Central memory CD8-positive, alpha-beta T cell (primary cell): ENCODE measurements around the gene PDCL2.
"Not testable (repeated sequence)": the region's sequence is repeated elsewhere in the genome, so short reads cannot be mapped to it uniquely, and the experiment has no call there.

Experiments used
- ATAC-seq: fragments of 150-1000 bp; cut with Tn5 transposase; replicated peaks from 2 replicates; pipeline ENCODE4 v1.10.0; 2022; ENCODE audit warnings: mild to moderate bottlenecking, moderate FRiP score, moderate number of reproducible peaks; ENCODE audit not compliant: poor library complexity, severe bottlenecking; ENCODE audit errors: extremely low read depth
- DNase-seq, 2 donors: peaks; one replicate each; pipeline ENCODE4 v3.0.0; 2021; ENCODE audit warnings: low spot score in 2 of 2
- H3K27ac Mint-ChIP-seq: one replicate; pipeline ENCODE4 v1.8.0; 2022; ENCODE audit warnings: low read depth, mild to moderate bottlenecking, moderate library complexity, mixed read lengths
- H3K27me3 Mint-ChIP-seq: one replicate; pipeline ENCODE4 v1.8.0; 2022; ENCODE audit warnings: mixed read lengths
- H3K36me3 Mint-ChIP-seq: one replicate; pipeline ENCODE4 v1.8.0; 2022; ENCODE audit warnings: mild to moderate bottlenecking, moderate library complexity, mixed read lengths; ENCODE audit not compliant: insufficient read depth
- H3K4me1 Mint-ChIP-seq: one replicate; pipeline ENCODE4 v1.8.0; 2022; ENCODE audit warnings: mixed read lengths
- H3K4me3 Mint-ChIP-seq: one replicate; pipeline ENCODE4 v1.8.0; 2022; ENCODE audit warnings: mild to moderate bottlenecking, moderate library complexity, mixed read lengths
- H3K9me3 Mint-ChIP-seq: one replicate; pipeline ENCODE4 v1.8.0; 2022; ENCODE audit warnings: mixed read lengths

PDCL2 gene

GRCh38 chr4:55592014-55592413, at the start of gene PDCL2:
PDCL2 (minus strand) TSS chr4:55592245; CDS start chr4:55592109, 136 bp downstream.
- Mint-ChIP-seq H3K36me3 (no peaks in the 10 kb centered on the region), H3K4me3 (no peak within 1 kb of the TSS), H3K27ac (no peak within 1 kb of the TSS), H3K4me1 (no peaks in the 10 kb centered on the region), H3K9me3 (no peaks in the 10 kb centered on the region), H3K27me3 (peaks cover 22% of the 10 kb centered on the region)
- ATAC-seq, result no peak
- no peak for DNase-seq

- H3K9me3 Mint-ChIP-seq, result no peaks in the 10 kb centered on the region
- DNase-seq, result no peak
- ATAC-seq, result no peak
- no peak overlapping the region for H3K4me3 Mint-ChIP-seq
- H3K36me3 Mint-ChIP-seq, result no peaks in the 10 kb centered on the region
- H3K27ac Mint-ChIP-seq, result no peak overlapping the region
- H3K4me1 Mint-ChIP-seq, result peaks cover 15% of the 10 kb centered on the region
- H3K27me3 Mint-ChIP-seq, result peaks cover 76% of the 10 kb centered on the region
These were observed 45.3 kb upstream of the PDCL2 start for GRCh38 chr4:55637272-55637820.

GRCh38 chr4:55636656-55636999, 44.6 kb upstream of the PDCL2 start:
- Mint-ChIP-seq H3K4me3 (peak overlapping the region; percentile 68), H3K27ac (no peak overlapping the region), H3K36me3 (no peaks in the 10 kb centered on the region), H3K27me3 (peaks cover 79% of the 10 kb centered on the region), H3K4me1 (peaks cover 15% of the 10 kb centered on the region), H3K9me3 (no peaks in the 10 kb centered on the region)
- ATAC-seq (no peak), DNase-seq (no peak)

GRCh38 chr4:55635741-55636655, 44.0 kb upstream of the PDCL2 start, which contains the start of gene NMU:
NMU (minus strand) TSS chr4:55636298; CDS start chr4:55636192, 106 bp downstream.
- ATAC-seq (peak; percentile 32), DNase-seq (no peak)
- H3K27ac Mint-ChIP-seq, result no peak within 1 kb of the TSS
- H3K36me3 Mint-ChIP-seq, result no peaks in the 10 kb centered on the region
- H3K9me3 Mint-ChIP-seq, result no peaks in the 10 kb centered on the region
- H3K4me3 Mint-ChIP-seq, result peak within 1 kb of the TSS; percentile 68
- H3K4me1 Mint-ChIP-seq, result peaks cover 15% of the 10 kb centered on the region
- peaks cover 82% of the 10 kb centered on the region for H3K27me3 Mint-ChIP-seq

- DNase-seq, result no peak
- H3K9me3 Mint-ChIP-seq, result no peaks in the 10 kb centered on the region
- H3K36me3 Mint-ChIP-seq, result no peaks in the 10 kb centered on the region
- peaks cover 82% of the 10 kb centered on the region for H3K27me3 Mint-ChIP-seq
- peaks cover 15% of the 10 kb centered on the region for H3K4me1 Mint-ChIP-seq
- H3K4me3 Mint-ChIP-seq, result peak overlapping the region; percentile 28
- no peak overlapping the region for H3K27ac Mint-ChIP-seq
- no peak for ATAC-seq
These were observed 43.2 kb upstream of the PDCL2 start for GRCh38 chr4:55635282-55635681.

GRCh38 chr4:55634417-55635128, 42.5 kb upstream of the PDCL2 start:
- Mint-ChIP-seq H3K27ac (no peak overlapping the region), H3K36me3 (no peaks in the 10 kb centered on the region), H3K4me3 (no peak overlapping the region), H3K27me3 (peaks cover 82% of the 10 kb centered on the region), H3K4me1 (peaks cover 15% of the 10 kb centered on the region), H3K9me3 (no peaks in the 10 kb centered on the region)
- no peak for DNase-seq
- ATAC-seq, result no peak

GRCh38 chr4:55633903-55634302, 41.9 kb upstream of the PDCL2 start:
- DNase-seq (no peak), ATAC-seq (no peak)
- Mint-ChIP-seq H3K4me3 (no peak overlapping the region), H3K36me3 (no peaks in the 10 kb centered on the region), H3K27ac (no peak overlapping the region), H3K27me3 (peaks cover 84% of the 10 kb centered on the region), H3K9me3 (no peaks in the 10 kb centered on the region), H3K4me1 (peaks cover 15% of the 10 kb centered on the region)

GRCh38 chr4:55625835-55626234, 33.8 kb upstream of the PDCL2 start:
- H3K4me3 Mint-ChIP-seq, result no peak overlapping the region
- no peaks in the 10 kb centered on the region for H3K36me3 Mint-ChIP-seq
- no peaks in the 10 kb centered on the region for H3K9me3 Mint-ChIP-seq
- ATAC-seq (no peak), DNase-seq (no peak)
- H3K27ac Mint-ChIP-seq, result no peak overlapping the region
- no peaks in the 10 kb centered on the region for H3K4me1 Mint-ChIP-seq
- H3K27me3 Mint-ChIP-seq, result peaks cover 24% of the 10 kb centered on the region

GRCh38 chr4:55624063-55624462, 32.0 kb upstream of the PDCL2 start:
- not testable (repeated sequence) for H3K36me3 Mint-ChIP-seq, H3K4me3 Mint-ChIP-seq, H3K9me3 Mint-ChIP-seq, H3K27ac Mint-ChIP-seq, DNase-seq, ATAC-seq, H3K4me1 Mint-ChIP-seq, H3K27me3 Mint-ChIP-seq

GRCh38 chr4:55618546-55619143, 26.6 kb upstream of the PDCL2 start:
- H3K4me3 Mint-ChIP-seq, result no peak overlapping the region
- peaks cover 17% of the 10 kb centered on the region for H3K27me3 Mint-ChIP-seq
- no peaks in the 10 kb centered on the region for H3K9me3 Mint-ChIP-seq
- DNase-seq (no peak), ATAC-seq (no peak)
- no peaks in the 10 kb centered on the region for H3K36me3 Mint-ChIP-seq
- H3K4me1 Mint-ChIP-seq, result no peaks in the 10 kb centered on the region
- no peak overlapping the region for H3K27ac Mint-ChIP-seq

GRCh38 chr4:55617587-55618197, 25.6 kb upstream of the PDCL2 start:
- Mint-ChIP-seq H3K36me3 (no peaks in the 10 kb centered on the region), H3K27ac (no peak overlapping the region), H3K27me3 (peaks cover 17% of the 10 kb centered on the region), H3K4me3 (no peak overlapping the region), H3K9me3 (no peaks in the 10 kb centered on the region), H3K4me1 (no peaks in the 10 kb centered on the region)
- no peak for ATAC-seq
- DNase-seq, result no peak

- no peak overlapping the region for H3K4me3 Mint-ChIP-seq
- H3K9me3 Mint-ChIP-seq, result no peaks in the 10 kb centered on the region
- ATAC-seq, result no peak
- no peak overlapping the region for H3K27ac Mint-ChIP-seq
- peaks cover 17% of the 10 kb centered on the region for H3K27me3 Mint-ChIP-seq
- H3K4me1 Mint-ChIP-seq, result no peaks in the 10 kb centered on the region
- no peak for DNase-seq
- no peaks in the 10 kb centered on the region for H3K36me3 Mint-ChIP-seq
These were observed 23.0 kb upstream of the PDCL2 start for GRCh38 chr4:55615008-55615407.
